Ovary (tissue), 3 donors: ENCODE results near the gene GABPB2.

Source experiments
- EP300 ChIP-seq: sonication (generic); formaldehyde crosslinking; IDR thresholded peaks from one replicate; pipeline ENCODE4 v1.6.1; 2017; ENCODE audit warnings: antibody characterized with exemption
- POLR2A ChIP-seq: fragments of 450-650 bp; IDR thresholded peaks from one replicate; pipeline ENCODE4 v1.6.1; 2017; ENCODE audit warnings: antibody characterized with exemption, mild to moderate bottlenecking, moderate library complexity
- TF ChIP-seq, protein P1 (sequence below), 3 donors: fragments of 450-650 bp in 2 of 3; fragments of 200-600 bp in 1 of 3; IDR thresholded peaks; one replicate each; pipeline versions ENCODE4 v1.5.1 to v1.8.0; 2016 to 2022; ENCODE audit warnings: antibody characterized with exemption in 3 of 3, mild to moderate bottlenecking in 1 of 3
- donor health status: DM: no; HTN: no; CAD: no.

DNA sequence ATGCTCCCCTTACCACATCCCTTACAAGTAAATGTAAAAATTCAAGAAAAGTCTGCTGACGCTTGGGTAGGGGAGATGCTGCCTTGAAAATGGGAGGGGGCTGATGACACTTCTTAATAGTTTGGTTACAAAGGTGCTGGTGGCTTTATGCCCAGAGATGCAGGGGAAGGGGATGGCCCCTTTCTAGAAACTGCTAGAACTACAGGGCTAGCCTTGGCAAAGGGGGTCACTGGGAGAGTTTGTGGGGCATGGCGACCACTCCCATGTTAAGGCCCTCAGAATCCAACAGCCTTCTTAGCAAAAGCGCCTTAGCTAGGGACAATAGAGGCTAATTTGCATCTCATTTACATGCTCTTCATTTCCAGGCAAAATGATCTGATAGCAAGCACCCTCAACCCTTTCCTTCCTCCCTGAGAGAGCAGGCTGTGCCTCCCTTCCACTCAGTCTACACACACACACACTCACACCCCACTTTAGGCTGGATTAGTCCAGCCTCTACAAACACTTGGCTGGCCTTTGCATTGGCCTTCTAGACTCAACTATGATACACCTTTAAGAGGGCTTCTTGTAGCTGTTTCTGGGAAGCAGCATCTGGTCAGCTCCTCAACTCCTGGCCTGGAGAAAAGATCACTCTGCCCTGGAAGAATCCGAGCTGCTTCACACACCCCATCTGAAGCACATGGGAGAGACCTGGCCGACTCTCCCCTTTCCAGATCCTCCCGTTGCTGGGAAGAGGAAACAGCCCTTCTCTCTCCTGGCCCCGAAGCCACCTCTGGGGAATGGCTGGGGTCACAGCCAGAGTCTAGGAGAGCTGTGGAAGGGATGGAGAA, 74.1 kb downstream of the GABPB2 start:
- TF ChIP-seq POLR2A, result no peak
- TF ChIP-seq, protein P1, sequence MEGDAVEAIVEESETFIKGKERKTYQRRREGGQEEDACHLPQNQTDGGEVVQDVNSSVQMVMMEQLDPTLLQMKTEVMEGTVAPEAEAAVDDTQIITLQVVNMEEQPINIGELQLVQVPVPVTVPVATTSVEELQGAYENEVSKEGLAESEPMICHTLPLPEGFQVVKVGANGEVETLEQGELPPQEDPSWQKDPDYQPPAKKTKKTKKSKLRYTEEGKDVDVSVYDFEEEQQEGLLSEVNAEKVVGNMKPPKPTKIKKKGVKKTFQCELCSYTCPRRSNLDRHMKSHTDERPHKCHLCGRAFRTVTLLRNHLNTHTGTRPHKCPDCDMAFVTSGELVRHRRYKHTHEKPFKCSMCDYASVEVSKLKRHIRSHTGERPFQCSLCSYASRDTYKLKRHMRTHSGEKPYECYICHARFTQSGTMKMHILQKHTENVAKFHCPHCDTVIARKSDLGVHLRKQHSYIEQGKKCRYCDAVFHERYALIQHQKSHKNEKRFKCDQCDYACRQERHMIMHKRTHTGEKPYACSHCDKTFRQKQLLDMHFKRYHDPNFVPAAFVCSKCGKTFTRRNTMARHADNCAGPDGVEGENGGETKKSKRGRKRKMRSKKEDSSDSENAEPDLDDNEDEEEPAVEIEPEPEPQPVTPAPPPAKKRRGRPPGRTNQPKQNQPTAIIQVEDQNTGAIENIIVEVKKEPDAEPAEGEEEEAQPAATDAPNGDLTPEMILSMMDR (IDR thresholded peaks at IDR 0.05), result no peak
- no peak for TF ChIP-seq EP300
